Activated naive CD4-positive, alpha-beta T cell treated with anti-CD3 and anti-CD28 coated beads for 36 hours (primary cell): ENCODE measurements around the gene BEGAIN. TPM values are rescaled to one million over a fixed set of nuclear protein-coding genes. Genes with fewer than 3 reads are reported as not detected.

ENCODE experiments used
- CTCF ChIA-PET: fragments of 350-600 bp; sonication (Branson Sonifier 250); formaldehyde crosslinking; loops from one replicate; lab custom pipeline; 2021; ENCODE audit warnings: antibody characterized with exemption; lab: Charles Lee
- DNase-seq: peaks from one replicate; pipeline ENCODE4 v3.0.0-alpha.2; 2020
- H3K27ac Mint-ChIP-seq: one replicate; pipeline ENCODE4 v1.8.0; 2021; ENCODE audit warnings: mild to moderate bottlenecking, mixed read lengths
- H3K27me3 Mint-ChIP-seq: one replicate; pipeline ENCODE4 v1.8.0; 2021; ENCODE audit warnings: low read depth, mixed read lengths
- H3K36me3 Mint-ChIP-seq: one replicate; pipeline ENCODE4 v1.8.0; 2021; ENCODE audit warnings: low read depth, mixed read lengths
- H3K4me1 Mint-ChIP-seq: one replicate; pipeline ENCODE4 v1.8.0; 2021; ENCODE audit warnings: low read depth, mixed read lengths
- H3K4me3 Mint-ChIP-seq: one replicate; pipeline ENCODE4 v1.8.0; 2021; ENCODE audit warnings: mild to moderate bottlenecking, moderate library complexity, mixed read lengths
- H3K9me3 Mint-ChIP-seq: one replicate; pipeline ENCODE4 v1.8.0; 2021; ENCODE audit warnings: mixed read lengths
- intact Hi-C: fragments of 100-400 bp; cut with micrococcal nuclease; formaldehyde crosslinking; loops from one replicate; pipeline ENCODE4 v1.15.1; 2023
- total RNA-seq, 2 experiments: library from RNA; stranded (reverse); gene quantifications; one replicate each; pipeline ENCODE4 v1.2.3, GENCODE V29; 2021

Gene BEGAIN
- total RNA-seq, 2 experiments from 2014 or later: 5.0 to 5.6 TPM

DNA sequence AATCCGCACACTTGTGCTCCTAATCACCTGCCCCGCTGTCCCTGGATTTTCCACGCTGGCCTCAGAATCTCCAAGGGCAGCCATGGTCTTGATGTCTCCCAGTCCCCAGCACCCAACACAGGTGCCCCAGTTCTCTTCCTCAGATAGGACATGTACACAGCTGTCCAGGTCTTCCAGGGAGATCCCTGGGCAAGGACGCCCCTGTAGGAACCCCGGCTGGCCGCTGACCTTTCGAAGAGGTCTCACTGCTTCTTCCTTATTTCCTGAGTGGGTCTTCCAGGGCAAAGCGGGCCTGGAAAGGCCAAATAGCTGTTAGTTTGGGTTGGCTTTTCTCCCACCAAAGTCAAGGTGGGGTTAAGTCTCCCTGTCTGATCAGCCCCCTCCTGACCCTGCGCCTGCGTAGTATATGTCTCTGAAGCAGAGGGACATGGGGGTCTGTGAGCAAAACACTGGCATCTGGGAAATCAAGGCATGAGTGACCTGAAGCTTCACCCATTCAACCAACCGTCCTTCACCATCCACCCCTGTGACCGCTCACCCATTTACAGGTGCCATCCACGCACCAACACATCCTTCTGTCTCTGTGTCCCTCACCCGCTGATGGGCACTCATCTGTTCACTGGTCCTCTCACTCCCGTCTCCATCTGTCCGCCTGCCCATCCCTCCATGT is 4.6 kb downstream of the BEGAIN start:
- Mint-ChIP-seq H3K27me3 (peaks cover under 1% of the 10 kb centered on the region), H3K4me1 (no peaks in the 10 kb centered on the region), H3K4me3 (no peak overlapping the region), H3K27ac (no peak overlapping the region), H3K36me3 (no peaks in the 10 kb centered on the region), H3K9me3 (no peaks in the 10 kb centered on the region)
- intact Hi-C loops: no loop called here
- CTCF ChIA-PET: no interaction called here
- no peak for DNase-seq

DNA sequence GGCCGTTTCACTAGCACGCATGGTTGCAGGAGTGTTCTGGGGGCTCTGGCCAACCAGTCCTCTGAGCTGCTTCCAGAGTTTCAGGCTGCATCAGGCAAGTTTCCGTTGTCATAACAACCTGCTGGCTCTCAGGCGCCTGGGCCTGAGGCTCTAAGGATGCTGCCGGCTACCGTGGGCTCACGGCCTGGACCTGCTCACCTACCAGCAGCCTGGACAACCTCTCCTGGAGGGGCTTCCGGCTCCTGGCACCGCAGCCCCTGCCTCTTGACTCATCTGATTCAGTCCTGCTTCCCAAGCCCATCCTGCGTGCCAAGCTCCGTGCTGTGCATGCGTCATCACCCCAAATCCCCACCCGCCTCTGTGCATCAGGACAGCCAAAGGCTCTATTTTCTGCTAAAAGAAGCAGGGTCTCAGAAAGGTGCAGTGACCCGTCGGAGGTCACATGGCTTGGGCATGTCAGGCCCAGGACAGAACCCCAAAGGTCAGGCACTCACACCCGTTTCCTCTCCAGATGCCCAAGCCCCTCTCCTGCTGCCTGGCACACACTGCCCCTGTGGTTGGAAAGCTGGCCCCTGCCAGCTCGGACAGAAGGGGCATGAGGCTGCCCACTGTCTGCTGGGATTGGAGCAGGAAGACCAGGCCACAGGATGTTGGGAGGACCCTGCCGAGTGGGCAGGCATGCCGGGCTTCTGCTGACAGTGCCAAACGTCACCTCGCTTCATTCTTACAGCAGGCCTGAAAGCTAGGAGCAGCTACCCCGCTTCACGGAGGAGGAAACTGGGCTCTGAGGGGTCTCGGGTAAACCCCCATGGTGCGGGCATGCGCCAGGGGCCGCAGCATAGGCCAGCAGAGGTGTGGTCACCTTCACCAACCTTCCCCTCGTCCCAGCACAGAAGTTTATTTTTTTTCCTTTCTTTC is 5.7 kb downstream of the BEGAIN start:
- no peaks in the 10 kb centered on the region for H3K4me1 Mint-ChIP-seq
- intact Hi-C loops: no loop called here
- H3K36me3 Mint-ChIP-seq: no peaks in the 10 kb centered on the region
- no peaks in the 10 kb centered on the region for H3K27me3 Mint-ChIP-seq
- CTCF ChIA-PET: interaction anchor here (1.1 kb wide), 1 partner anchor 64 kb away, joined by 5 read pairs; no protein-coding TSS in a partner anchor
- no peak overlapping the region for H3K27ac Mint-ChIP-seq
- no peak for DNase-seq
- no peaks in the 10 kb centered on the region for H3K9me3 Mint-ChIP-seq
- no peak overlapping the region for H3K4me3 Mint-ChIP-seq

DNA sequence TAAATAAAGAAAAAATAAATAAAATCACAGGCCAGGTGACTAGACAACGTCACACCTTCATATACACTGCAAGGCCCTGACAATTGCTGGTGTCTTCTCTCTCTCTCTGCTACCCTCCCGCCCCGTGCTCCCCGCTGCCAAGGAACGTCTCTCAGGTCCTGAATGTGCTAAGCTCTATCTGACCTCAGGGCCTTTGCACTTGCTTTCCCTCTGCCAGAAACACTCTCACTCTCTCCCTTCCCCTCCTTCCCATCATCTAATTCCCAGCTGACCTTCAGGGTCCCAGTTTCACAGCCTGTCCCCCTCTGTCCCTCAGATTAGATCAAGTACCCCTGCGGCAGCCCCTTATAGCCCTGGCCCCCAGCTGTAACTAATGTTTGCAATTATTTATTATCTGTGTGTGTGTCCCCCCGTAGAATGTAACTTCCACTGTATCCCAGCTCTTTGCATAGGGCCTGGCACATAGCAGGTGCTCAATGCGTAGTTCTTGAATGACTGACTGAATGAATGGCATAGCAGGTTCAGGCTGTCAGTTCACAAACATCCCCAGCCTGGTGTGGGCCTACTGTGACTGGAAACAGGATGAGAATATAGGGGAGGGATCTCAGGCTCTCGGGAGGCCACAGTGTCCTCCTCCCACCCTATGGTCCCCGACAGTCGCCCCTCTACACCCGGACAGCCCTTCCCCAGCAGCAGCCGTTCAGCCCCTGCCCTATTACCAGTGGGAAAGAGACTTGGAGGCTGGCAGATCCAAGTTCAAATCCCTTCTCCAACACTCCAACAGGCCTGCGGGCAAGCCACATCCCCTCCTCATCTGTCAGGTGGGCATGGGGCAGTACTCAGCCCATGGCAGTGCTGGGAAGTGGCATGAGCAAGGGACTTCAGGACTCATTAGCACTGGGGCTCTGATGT is 6.6 kb downstream of the BEGAIN start:
- CTCF ChIA-PET: interaction anchor here (0.9 kb wide), 1 partner anchor 65 kb away, joined by 3 read pairs; no protein-coding TSS in a partner anchor
- DNase-seq: no peak
- H3K9me3 Mint-ChIP-seq: no peaks in the 10 kb centered on the region
- H3K36me3 Mint-ChIP-seq: no peaks in the 10 kb centered on the region
- no peaks in the 10 kb centered on the region for H3K4me1 Mint-ChIP-seq
- H3K27me3 Mint-ChIP-seq: no peaks in the 10 kb centered on the region
- intact Hi-C loops: no loop called here
- no peak overlapping the region for H3K27ac Mint-ChIP-seq
- no peak overlapping the region for H3K4me3 Mint-ChIP-seq

DNA sequence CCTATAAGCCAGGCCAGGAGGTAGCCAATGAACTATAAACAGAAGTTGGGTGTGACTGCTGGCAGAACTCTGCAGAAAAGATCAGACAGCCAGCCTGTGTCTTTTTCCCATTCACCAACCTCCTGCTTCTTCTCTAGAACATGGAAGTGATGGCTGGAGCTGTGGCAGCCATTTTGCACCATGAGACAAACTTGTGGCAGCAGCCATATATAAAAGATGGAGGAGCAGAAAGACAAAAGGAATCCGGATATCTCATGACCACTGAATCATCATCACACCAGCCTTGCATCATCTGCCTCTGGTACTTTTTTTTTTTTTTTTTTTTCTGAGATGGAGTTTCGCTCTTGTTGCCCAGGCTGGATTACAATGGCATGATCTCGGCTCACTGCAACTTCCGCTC is 8.7 kb downstream of the BEGAIN start:
- CTCF ChIA-PET: no interaction called here
- H3K36me3 Mint-ChIP-seq: no peaks in the 10 kb centered on the region
- no peak overlapping the region for H3K27ac Mint-ChIP-seq
- H3K9me3 Mint-ChIP-seq: no peaks in the 10 kb centered on the region
- H3K27me3 Mint-ChIP-seq: no peaks in the 10 kb centered on the region
- H3K4me3 Mint-ChIP-seq: no peak overlapping the region
- no peaks in the 10 kb centered on the region for H3K4me1 Mint-ChIP-seq
- intact Hi-C loops: no loop called here
- DNase-seq: no peak

DNA sequence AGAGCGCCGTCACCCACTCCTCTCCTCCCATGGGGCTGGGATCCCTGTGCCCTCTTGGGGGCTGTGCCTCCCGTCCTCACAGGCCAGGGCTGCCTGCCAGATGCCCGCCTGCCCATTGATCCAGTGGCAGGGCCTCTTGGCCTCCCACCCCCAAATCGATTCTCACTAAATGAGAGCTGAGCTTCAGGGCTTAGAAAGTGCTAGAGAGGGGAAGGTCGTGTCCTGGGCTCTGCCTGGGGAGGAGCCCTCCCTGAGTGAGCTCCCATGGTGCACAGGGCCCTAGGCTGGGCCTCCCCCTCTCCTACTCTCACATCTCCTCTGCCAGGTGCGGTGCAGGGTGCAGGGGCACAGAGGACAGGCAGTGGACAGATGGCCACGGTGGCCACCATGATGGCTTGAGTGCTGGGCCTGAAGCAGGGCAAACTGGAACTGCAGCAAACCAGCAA is 9.2 kb downstream of the BEGAIN start:
- no peak overlapping the region for H3K4me3 Mint-ChIP-seq
- no peaks in the 10 kb centered on the region for H3K9me3 Mint-ChIP-seq
- no peaks in the 10 kb centered on the region for H3K36me3 Mint-ChIP-seq
- no peak for DNase-seq
- CTCF ChIA-PET: no interaction called here
- H3K27me3 Mint-ChIP-seq: no peaks in the 10 kb centered on the region
- no peak overlapping the region for H3K27ac Mint-ChIP-seq
- H3K4me1 Mint-ChIP-seq: no peaks in the 10 kb centered on the region
- intact Hi-C loops: no loop called here

DNA sequence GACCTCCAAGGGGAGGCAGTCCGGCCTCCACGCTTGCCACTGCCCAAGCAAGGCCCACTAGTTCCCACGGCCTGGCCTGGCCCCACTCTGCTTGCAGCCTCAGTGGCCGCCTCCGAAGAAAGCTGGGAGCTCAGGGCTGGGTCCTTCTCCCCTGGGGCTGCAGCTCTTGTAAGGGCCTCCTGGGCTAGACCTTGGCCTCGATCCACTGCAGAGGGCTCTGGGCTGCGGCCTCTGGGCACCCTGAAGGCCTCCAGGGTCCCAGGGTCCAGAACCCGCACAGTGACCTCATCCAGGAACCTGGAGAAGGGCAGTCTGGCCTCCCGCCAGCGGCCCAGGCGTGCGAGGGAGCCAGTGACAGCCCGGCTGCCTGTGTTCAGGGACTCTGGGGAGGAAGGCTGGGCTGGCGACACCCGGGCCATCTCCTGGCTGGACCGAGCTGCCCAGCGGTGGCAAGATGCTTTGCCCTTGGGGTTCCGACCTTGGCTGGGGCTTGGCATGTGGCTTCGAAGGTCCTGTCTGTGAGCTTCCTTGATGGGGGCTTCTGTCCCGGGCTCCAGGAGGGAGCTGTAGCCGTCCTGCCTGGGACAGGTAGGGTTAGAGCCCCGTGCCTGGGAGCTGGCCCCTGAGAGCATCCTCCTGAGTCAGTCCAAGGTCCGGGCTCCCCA is 9.8 kb downstream of the BEGAIN start:
- H3K27ac Mint-ChIP-seq: no peak overlapping the region
- CTCF ChIA-PET: interaction anchor here (0.6 kb wide), 1 partner anchor 69 kb away, joined by 3 read pairs; no protein-coding TSS in a partner anchor
- no peaks in the 10 kb centered on the region for H3K36me3 Mint-ChIP-seq
- DNase-seq: no peak
- no peak overlapping the region for H3K4me3 Mint-ChIP-seq
- peaks cover 2% of the 10 kb centered on the region for H3K27me3 Mint-ChIP-seq
- intact Hi-C loops: no loop called here
- no peaks in the 10 kb centered on the region for H3K9me3 Mint-ChIP-seq
- H3K4me1 Mint-ChIP-seq: peaks cover 5% of the 10 kb centered on the region

DNA sequence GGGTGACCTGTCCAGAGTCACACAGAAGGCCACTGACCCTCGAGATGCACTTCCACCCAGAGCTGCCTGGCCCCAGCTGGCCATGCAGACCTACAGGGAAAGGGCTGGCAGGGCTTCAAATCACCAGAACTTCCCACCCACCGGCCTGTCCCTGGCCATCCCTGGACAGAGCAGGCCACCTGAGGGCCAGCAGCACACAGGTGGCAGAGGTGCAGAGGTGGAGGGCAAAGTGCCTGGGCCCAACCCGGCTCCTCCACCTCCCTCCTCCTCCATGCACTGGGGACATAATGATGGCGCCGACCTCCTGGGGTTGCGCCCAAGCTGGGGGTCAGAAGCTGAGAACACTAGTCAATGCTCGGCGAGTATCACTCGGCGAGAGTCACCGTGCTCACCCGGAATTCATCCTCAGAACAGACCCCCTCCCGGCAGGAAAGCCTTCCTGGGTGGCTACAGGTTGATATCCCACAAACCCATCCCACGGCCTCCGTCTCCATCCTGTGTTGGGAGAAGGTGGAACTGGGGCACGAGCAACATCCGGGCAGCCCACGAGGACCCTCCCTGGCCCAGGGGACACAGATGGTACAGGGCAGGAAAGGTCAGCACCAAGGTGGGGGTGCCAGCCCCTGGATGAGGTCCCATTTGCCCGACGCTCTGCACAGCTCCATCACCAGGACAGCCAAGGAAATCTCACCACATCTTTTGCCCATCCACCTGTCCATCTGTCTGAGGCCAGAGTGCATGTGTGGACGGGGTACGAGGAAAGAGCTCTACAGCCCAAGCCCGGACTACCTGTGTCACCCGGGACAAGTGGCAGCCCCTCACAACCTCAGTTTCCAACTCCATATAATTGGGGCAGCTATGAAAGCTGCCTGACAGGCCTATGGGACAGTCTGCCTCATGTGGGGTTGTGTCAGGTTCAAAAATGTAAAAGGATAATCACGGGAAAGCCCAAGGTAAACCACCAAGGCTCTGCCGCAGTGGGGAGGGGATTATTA is 10.8 kb downstream of the BEGAIN start:
- Mint-ChIP-seq H3K36me3 (no peaks in the 10 kb centered on the region), H3K4me1 (peaks cover 6% of the 10 kb centered on the region), H3K27me3 (peaks cover 2% of the 10 kb centered on the region), H3K4me3 (no peak overlapping the region), H3K27ac (no peak overlapping the region), H3K9me3 (no peaks in the 10 kb centered on the region)
- CTCF ChIA-PET: interaction anchor here (0.6 kb wide), 1 partner anchor 70 kb away, joined by 3 read pairs; no protein-coding TSS in a partner anchor
- intact Hi-C loops: no loop called here
- DNase-seq: no peak

DNA sequence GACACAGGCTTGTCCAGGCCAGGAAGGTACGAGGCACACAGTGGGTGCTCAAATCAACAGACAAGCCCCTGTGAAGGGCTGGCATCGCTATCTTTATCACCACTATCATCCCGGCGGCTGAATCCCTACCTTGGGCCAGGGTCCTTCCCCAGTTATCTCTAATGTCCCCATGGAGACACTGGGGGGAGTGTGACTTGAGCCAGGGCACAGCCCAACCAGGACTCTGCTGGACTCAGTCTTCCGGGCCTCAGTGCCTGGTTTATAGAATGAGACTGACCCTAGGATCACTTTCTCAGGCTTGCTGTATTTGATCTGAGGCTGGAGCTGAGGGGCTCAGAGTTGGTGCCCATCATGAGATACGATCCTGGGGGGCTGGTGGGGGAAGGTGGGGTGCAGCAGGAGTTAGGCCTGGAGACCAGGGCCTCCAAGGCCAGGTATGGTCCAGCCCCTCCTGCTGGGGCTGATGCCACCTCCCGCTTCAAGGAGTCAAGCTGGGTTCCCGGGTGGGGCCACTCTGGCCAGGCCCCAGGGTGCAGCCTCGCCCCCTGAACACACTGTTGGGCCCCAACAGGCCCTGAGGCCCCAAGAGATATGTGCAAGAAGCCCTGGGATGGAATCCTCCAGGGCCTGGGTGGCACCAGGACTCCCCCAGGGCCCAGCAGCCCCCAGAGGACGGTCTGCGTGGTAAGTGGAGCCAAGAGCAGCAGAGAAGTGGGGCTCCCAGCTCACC is 11.8 kb downstream of the BEGAIN start:
- H3K4me3 Mint-ChIP-seq: no peak overlapping the region
- no peaks in the 10 kb centered on the region for H3K36me3 Mint-ChIP-seq
- peaks cover 6% of the 10 kb centered on the region for H3K4me1 Mint-ChIP-seq
- intact Hi-C loops: no loop called here
- CTCF ChIA-PET: no interaction called here
- peaks cover 4% of the 10 kb centered on the region for H3K27me3 Mint-ChIP-seq
- no peak for DNase-seq
- H3K9me3 Mint-ChIP-seq: no peaks in the 10 kb centered on the region
- no peak overlapping the region for H3K27ac Mint-ChIP-seq

DNA sequence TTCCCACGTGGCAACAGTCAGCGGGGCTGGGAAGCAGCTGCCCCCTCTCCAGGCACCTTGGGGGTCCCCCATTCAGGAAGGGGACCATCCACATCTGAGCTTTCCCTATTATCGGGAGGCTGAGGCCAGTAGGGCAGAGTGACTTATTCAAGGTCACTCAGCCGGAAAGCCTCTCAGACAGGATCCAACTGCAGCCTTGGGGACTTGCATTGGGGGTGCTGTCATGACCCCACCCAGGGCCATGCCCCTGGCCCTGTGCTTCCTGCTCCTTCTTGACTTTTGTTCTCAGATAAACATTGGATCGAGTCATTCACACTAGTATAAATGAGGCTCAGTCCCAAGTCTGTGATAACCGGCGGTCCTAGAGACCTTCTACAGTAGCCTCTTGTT is 12.6 kb downstream of the BEGAIN start:
- peaks cover 11% of the 10 kb centered on the region for H3K27me3 Mint-ChIP-seq
- no peak overlapping the region for H3K27ac Mint-ChIP-seq
- DNase-seq: no peak
- peaks cover 6% of the 10 kb centered on the region for H3K4me1 Mint-ChIP-seq
- no peak overlapping the region for H3K4me3 Mint-ChIP-seq
- H3K9me3 Mint-ChIP-seq: no peaks in the 10 kb centered on the region
- CTCF ChIA-PET: no interaction called here
- no peaks in the 10 kb centered on the region for H3K36me3 Mint-ChIP-seq
- intact Hi-C loops: no loop called here

DNA sequence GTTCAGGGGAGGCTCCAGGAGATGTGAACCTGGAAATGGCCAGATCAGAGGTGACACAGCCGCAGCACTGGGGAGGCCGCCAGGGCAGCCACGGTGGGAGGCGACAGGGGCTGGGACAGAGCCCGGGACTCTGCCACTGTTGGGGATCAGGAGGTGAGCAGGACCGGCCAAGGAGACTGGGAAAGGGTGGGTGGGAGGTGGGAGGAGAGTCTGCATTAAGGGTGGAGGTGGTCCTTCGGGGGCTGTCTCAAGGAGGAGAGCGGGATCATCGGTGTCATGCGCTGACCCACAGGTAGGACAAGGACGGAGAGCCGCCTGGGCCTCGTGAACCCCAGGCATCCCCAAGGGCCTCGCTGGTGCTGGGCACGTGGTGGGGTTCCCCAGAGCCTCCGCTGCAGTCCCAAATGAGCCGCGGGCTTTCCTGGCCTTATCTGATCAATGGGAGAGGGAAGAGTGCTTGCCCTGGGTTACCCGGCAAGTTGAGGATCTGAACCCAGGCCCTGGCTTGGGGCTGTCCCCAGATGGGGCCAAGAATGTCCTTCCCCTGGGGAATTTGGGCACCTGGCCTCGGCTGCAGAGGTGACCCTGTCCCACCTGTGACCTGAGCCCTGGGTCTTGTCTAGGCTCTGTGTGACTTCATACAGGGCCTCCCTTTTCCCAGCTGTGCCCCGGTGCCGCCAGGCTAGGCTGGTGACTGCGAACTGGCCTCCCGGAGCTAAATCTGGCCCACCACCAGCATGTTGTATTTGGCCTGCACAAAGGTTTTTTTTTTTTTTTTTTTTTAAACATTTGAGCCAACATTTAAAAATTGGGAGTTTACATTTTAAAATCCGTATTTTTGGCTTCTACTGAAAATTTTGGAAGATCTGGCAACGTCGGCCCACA is 13.2 kb downstream of the BEGAIN start:
- DNase-seq: no peak
- intact Hi-C loops: no loop called here
- Mint-ChIP-seq H3K36me3 (no peaks in the 10 kb centered on the region), H3K9me3 (no peaks in the 10 kb centered on the region), H3K27me3 (peaks cover 17% of the 10 kb centered on the region), H3K27ac (no peak overlapping the region), H3K4me1 (peaks cover 9% of the 10 kb centered on the region), H3K4me3 (no peak overlapping the region)
- CTCF ChIA-PET: no interaction called here
